ENCODE results near the gene FRMPD1. TPM values are rescaled to one million over a fixed set of nuclear protein-coding genes. Genes with fewer than 3 reads are reported as not detected.

Gene FRMPD1
- under 0.01 and 0.05 TPM in 2 replicates for total RNA-seq

GRCh38 chr9:37650873-37651768 lies at the start of gene FRMPD1:
Gene FRMPD1, plus strand, starts transcription at chr9:37650954. Its CDS starts 41,688 bp downstream, at chr9:37692642.

GRCh38 chr9:37753489-37754190 lies 102.9 kb downstream of the FRMPD1 start, which contains the start of gene TRMT10B:
Gene TRMT10B, plus strand, starts transcription at chr9:37753805. Its CDS starts 8,127 bp downstream, at chr9:37761932.

GRCh38 chr9:37784616-37785483 lies 134.1 kb downstream of the FRMPD1 start, which contains the start of gene EXOSC3:
Gene EXOSC3, minus strand, starts transcription at chr9:37785064. Its CDS starts 20 bp downstream, at chr9:37785044.

Other genes starting within 250 kb of the FRMPD1 start
- 78.1 and 102 TPM in 2 replicates for gene GRHPR, start 228.3 kb upstream of the FRMPD1 start, total RNA-seq
- 7.1 and 7.3 TPM in 2 replicates for gene ZBTB5, start 185.5 kb upstream of the FRMPD1 start, total RNA-seq
- 23.8 and 40.6 TPM in 2 replicates for gene POLR1E, start 165.0 kb upstream of the FRMPD1 start, total RNA-seq
- gene FBXO10, start 74.6 kb upstream of the FRMPD1 start, total RNA-seq: 13.1 and 22.9 TPM in 2 replicates
- gene TOMM5, start 58.4 kb upstream of the FRMPD1 start, total RNA-seq: 163 and 166 TPM in 2 replicates
- 3.6 and 3.8 TPM in 2 replicates for gene TRMT10B, start 102.9 kb downstream of the FRMPD1 start, total RNA-seq
- gene EXOSC3, start 134.1 kb downstream of the FRMPD1 start, total RNA-seq: 24.3 and 28.6 TPM in 2 replicates
- 20.8 and 48.9 TPM in 2 replicates for gene DCAF10, start 149.8 kb downstream of the FRMPD1 start, total RNA-seq